ENCODE data around the gene ANKHD1. TPM values are rescaled to one million over a fixed set of nuclear protein-coding genes. Genes with fewer than 3 reads are reported as not detected.
A peak's percentile ranks its signal among the peaks of the same experiment; 100 is the strongest.

Gene ANKHD1
- polyA plus RNA-seq, 1 of the 3 experiments (the other 2 are of a cell fraction): 26.7 TPM

DNA sequence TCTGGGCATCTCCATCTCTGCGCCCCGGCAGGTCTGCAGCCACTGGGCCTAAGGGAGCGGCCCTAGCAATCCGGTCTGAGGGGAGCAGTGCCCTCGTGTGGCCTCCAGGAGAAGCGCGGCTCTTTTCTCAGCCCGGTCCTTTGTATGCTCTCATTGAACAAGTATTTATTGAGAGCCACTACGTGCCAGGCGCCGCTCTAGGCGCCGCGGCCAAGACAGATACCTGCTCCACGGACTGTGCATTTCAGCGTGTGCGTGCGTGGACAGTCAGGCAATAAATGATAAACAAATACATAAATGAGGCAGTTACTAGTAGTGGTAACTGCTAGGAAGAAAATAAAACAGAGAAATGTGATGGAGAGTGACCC, 43.9 kb upstream of the ANKHD1 start:
- CTCF ChIA-PET: interaction anchor here (1.2 to 4.8 kb wide), 3 partner anchors 15 to 118 kb away, joined by 7 to 62 read pairs (median 10); no protein-coding TSS in a partner anchor
- under 1% methylated on average over 17 of the region's 18 CpGs for WGBS (ENCODE audit: low lambda C conversion rate)
- POLR2A ChIA-PET: no interaction called here
- peaks cover 0 to 4% of the 10 kb centered on the region in 2 experiments; a peak in 1 of 4 replicates for H3K4me1 ChIP-seq (ENCODE audit: control insufficient read depth in 1 of 2, insufficient read depth in 2 of 2, low read depth in 1 of 2, low read length in 1 of 2)
- no peaks in the 10 kb centered on the region for H3K36me3 ChIP-seq (replicated peaks in 1 of 2; ENCODE audit: control insufficient read depth in 1 of 2, insufficient read depth in 2 of 2, low read length in 1 of 2)
- H3K9ac ChIP-seq: no peak overlapping the region
- no peak overlapping the region for H3K27ac ChIP-seq (ENCODE audit: low read depth in 2 of 2, low read length in 1 of 2)
- no peaks in the 10 kb centered on the region for H3K79me2 ChIP-seq (ENCODE audit: insufficient read depth)
- TF ChIP-seq JUND (IDR thresholded peaks at IDR 0.05): no peak
- peak; percentile 46; the same call in 1 of the 2 replicates for TF ChIP-seq MXI1 (IDR thresholded peaks at IDR 0.05; ENCODE audit: low read depth, low read length)
- TF ChIP-seq, protein P1, sequence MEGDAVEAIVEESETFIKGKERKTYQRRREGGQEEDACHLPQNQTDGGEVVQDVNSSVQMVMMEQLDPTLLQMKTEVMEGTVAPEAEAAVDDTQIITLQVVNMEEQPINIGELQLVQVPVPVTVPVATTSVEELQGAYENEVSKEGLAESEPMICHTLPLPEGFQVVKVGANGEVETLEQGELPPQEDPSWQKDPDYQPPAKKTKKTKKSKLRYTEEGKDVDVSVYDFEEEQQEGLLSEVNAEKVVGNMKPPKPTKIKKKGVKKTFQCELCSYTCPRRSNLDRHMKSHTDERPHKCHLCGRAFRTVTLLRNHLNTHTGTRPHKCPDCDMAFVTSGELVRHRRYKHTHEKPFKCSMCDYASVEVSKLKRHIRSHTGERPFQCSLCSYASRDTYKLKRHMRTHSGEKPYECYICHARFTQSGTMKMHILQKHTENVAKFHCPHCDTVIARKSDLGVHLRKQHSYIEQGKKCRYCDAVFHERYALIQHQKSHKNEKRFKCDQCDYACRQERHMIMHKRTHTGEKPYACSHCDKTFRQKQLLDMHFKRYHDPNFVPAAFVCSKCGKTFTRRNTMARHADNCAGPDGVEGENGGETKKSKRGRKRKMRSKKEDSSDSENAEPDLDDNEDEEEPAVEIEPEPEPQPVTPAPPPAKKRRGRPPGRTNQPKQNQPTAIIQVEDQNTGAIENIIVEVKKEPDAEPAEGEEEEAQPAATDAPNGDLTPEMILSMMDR (IDR thresholded peaks at IDR 0.05): peak; percentile 91
- peak; percentile 77 for TF ChIP-seq RAD21 (IDR thresholded peaks at IDR 0.05; ENCODE audit: low read length)
- TF ChIP-seq NFIC (IDR thresholded peaks at IDR 0.05; ENCODE audit: borderline replicate concordance): no peak
- TF ChIP-seq, protein P2, sequence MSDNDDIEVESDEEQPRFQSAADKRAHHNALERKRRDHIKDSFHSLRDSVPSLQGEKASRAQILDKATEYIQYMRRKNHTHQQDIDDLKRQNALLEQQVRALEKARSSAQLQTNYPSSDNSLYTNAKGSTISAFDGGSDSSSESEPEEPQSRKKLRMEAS (IDR thresholded peaks at IDR 0.05; ENCODE audit: low read depth): peak; percentile 38; the same call in 1 of the 2 replicates
- TF ChIP-seq CHD2 (IDR thresholded peaks at IDR 0.05; ENCODE audit: low read length, partially characterized antibody): peak; percentile 32
- TF ChIP-seq SMC3 (IDR thresholded peaks at IDR 0.05; ENCODE audit: low read depth, low read length): peak; percentile 77; the same call in 1 of the 2 replicates
- no peak for TF ChIP-seq ZBTB33 (IDR thresholded peaks at IDR 0.05; ENCODE audit: borderline replicate concordance, low read depth)
- TF ChIP-seq RCOR1 (IDR thresholded peaks at IDR 0.05; ENCODE audit: low read length): peak; percentile 55; the same call in 1 of the 2 replicates
- 0 out of 2 replicates have a peak, but pooled peaks have one; percentile 19 for TF ChIP-seq TAF1 (IDR thresholded peaks at IDR 0.05; ENCODE audit: borderline replicate concordance, low read depth, low read length)
- H3K4me2 ChIP-seq: 0 out of 2 replicates have a peak overlapping the region, but pooled peaks have one; percentile 13
- H2AFZ ChIP-seq (ENCODE audit: low read depth): peak overlapping the region; percentile 82
- H3K4me3 ChIP-seq (ENCODE audit: low read depth in 2 of 2, low read length in 1 of 2): peak overlapping the region in 1 of 2 experiments; percentile 9; a peak in 2 of 4 replicates
- H4K20me1 ChIP-seq (ENCODE audit: insufficient read depth): no peaks in the 10 kb centered on the region
- peak; percentile 92 for DNase-seq
- H3F3A ChIP-seq (replicated peaks; ENCODE audit: insufficient read depth): peaks cover 4% of the 10 kb centered on the region
- H3K9me3 ChIP-seq: no peaks in the 10 kb centered on the region
- no peaks in the 10 kb centered on the region for H3K27me3 ChIP-seq (ENCODE audit: insufficient read depth)
- no peaks in the 10 kb centered on the region for H3K9me2 ChIP-seq

DNA sequence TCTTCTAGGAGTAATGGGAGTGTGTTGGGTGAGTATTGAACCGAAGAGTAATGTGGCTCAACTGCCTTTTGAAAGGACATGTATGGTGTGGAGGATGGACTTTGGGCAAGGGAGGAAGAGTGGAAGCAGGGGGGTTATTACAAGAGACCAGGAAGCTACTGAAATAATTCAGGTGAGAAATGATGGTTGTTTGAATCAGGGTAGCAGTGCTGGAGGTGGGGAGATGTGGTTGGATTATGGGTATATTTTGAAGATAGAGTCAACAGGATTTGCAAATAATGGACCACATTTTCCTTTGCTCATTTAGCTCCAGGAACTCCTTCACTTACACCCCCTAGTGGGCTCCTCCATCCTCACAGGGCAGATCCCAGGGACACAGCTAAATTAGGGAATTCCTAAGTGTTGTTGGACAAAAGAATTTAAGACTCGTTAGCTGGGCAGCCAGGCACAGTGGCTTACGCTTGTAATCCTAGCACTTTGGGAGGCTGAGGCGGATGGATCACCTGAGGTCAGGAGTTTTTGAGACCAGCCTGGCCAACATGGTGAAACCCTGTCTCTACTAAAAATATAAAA, 42.8 kb upstream of the ANKHD1 start:
- H3K27ac ChIP-seq (ENCODE audit: low read depth in 2 of 2, low read length in 1 of 2): no peak overlapping the region
- 98% methylated on average over 4 of the region's 4 CpGs for WGBS (ENCODE audit: low lambda C conversion rate)
- H3K79me2 ChIP-seq (ENCODE audit: insufficient read depth): no peaks in the 10 kb centered on the region
- no peak overlapping the region for H3K9ac ChIP-seq
- H3K9me2 ChIP-seq: no peaks in the 10 kb centered on the region
- H3K4me1 ChIP-seq (ENCODE audit: control insufficient read depth in 1 of 2, insufficient read depth in 2 of 2, low read depth in 1 of 2, low read length in 1 of 2): peaks cover 0 to 6% of the 10 kb centered on the region in 2 experiments; a peak in 1 of 4 replicates
- H3K36me3 ChIP-seq (replicated peaks in 1 of 2; ENCODE audit: control insufficient read depth in 1 of 2, insufficient read depth in 2 of 2, low read length in 1 of 2): no peaks in the 10 kb centered on the region
- ChIA-PET CTCF (interaction anchor here (0.7 to 4.8 kb wide), 18 partner anchors 9 to 363 kb away, joined by 3 to 62 read pairs (median 4); partner anchors contain the start of genes CYSTM1 and HBEGF), POLR2A (interaction anchor here (0.7 to 1.0 kb wide), 2 partner anchors 12 to 115 kb away, joined by 3 read pairs; partner anchors contain the start of gene HBEGF)
- DNase-seq: peak; percentile 50
- TF ChIP-seq, protein P1 (IDR thresholded peaks at IDR 0.05): peak; percentile 65
- TF ChIP-seq YY1 (IDR thresholded peaks at IDR 0.05; ENCODE audit: low read depth) (no peak), EZH2phosphoT487 (IDR thresholded peaks at IDR 0.05; ENCODE audit: borderline replicate concordance, low read depth) (no peak)
- H2AFZ ChIP-seq (ENCODE audit: low read depth): no peak overlapping the region
- H4K20me1 ChIP-seq (ENCODE audit: insufficient read depth): no peaks in the 10 kb centered on the region
- no peaks in the 10 kb centered on the region for H3K27me3 ChIP-seq (ENCODE audit: insufficient read depth)
- peaks cover 4% of the 10 kb centered on the region for H3F3A ChIP-seq (replicated peaks; ENCODE audit: insufficient read depth)
- no peaks in the 10 kb centered on the region for H3K9me3 ChIP-seq
- H3K4me2 ChIP-seq: no peak overlapping the region
- no peak overlapping the region; a peak in 1 of 4 replicates for H3K4me3 ChIP-seq (ENCODE audit: low read depth in 2 of 2, low read length in 1 of 2)

Data from SK-N-SH (cell line).